Measurements from ENCODE around the gene ADGRL2. TPM values are rescaled to one million over a fixed set of nuclear protein-coding genes. Genes with fewer than 3 reads are reported as not detected.

Gene ADGRL2
- total and polyA plus RNA-seq, 2 donors (not counting 3 experiments of a cell fraction or from before 2014, with no cell fraction given), result 32.7 to 46.1 TPM

GRCh38 chr1:81812712-81813111 lies 12.0 kb downstream of the ADGRL2 start:
- BruUV-seq (replicated peaks), result no TSS peak
- no peaks in the 10 kb centered on the region for H3K27me3 ChIP-seq (ENCODE audit: control insufficient read depth in 2 of 2, insufficient read depth in 2 of 2, low read length in 2 of 2)
- FAIRE-seq, result no peak
- H4K20me1 ChIP-seq (replicated peaks; ENCODE audit: control insufficient read depth, extremely low read depth, insufficient read depth, low read length), result no peaks in the 10 kb centered on the region
- H3K4me2 ChIP-seq (ENCODE audit: insufficient read depth, low read length), result peak overlapping the region; percentile 21
- peak overlapping the region; percentile 1 for H2AFZ ChIP-seq (ENCODE audit: low read depth, low read length)
- H3K9me3 ChIP-seq (replicated peaks; ENCODE audit: control insufficient read depth, insufficient read depth, low read length), result no peaks in the 10 kb centered on the region
- ChIA-PET POLR2A (no interaction called here), CTCF (interaction anchor here (0.6 to 2.2 kb wide), 10 partner anchors 9 to 1171 kb away, joined by 3 to 8 read pairs (median 4); no protein-coding TSS in a partner anchor)
- no peak overlapping the region for H3K4me3 ChIP-seq (replicated peaks in 1 of 3; ENCODE audit: insufficient read depth in 1 of 3, low read depth in 1 of 3, low read length in 3 of 3)
- no peaks in the 10 kb centered on the region for H3K36me3 ChIP-seq (ENCODE audit: control insufficient read depth in 2 of 2, extremely low read depth in 1 of 2, insufficient read depth in 2 of 2, low read length in 2 of 2)
- no peak overlapping the region for H3K9ac ChIP-seq (replicated peaks; ENCODE audit: extremely low read depth, insufficient read depth, low read length)
- no peak overlapping the region for H3K27ac ChIP-seq (ENCODE audit: insufficient read depth, low read depth, low read length)
- no peak for TF ChIP-seq GATA2 (IDR thresholded peaks at IDR 0.05; ENCODE audit: insufficient read depth, insufficient read length, low read depth, low read length)
- no peak for TF ChIP-seq CTCF (IDR thresholded peaks at IDR 0.05; ENCODE audit: extremely low read depth in 1 of 2, insufficient read depth in 1 of 2, low read depth in 1 of 2, low read length in 2 of 2)
- no peak for TF ChIP-seq EZH2 (IDR thresholded peaks at IDR 0.05; ENCODE audit: borderline replicate concordance, low read depth, low read length, severe bottlenecking)
- no peak for TF ChIP-seq MAX (IDR thresholded peaks at IDR 0.05; ENCODE audit: insufficient read depth, insufficient read length)
- TF ChIP-seq MYC (IDR thresholded peaks at IDR 0.05; ENCODE audit: low read depth, low read length), result no peak
- no peak for TF ChIP-seq JUN (IDR thresholded peaks at IDR 0.05; ENCODE audit: borderline replicate concordance, insufficient read depth, insufficient read length, low read depth)
- TF ChIP-seq POLR2A (IDR thresholded peaks at IDR 0.05; ENCODE audit: low read depth, low read length), result no peak
- no peak for TF ChIP-seq POLR2AphosphoS5 (IDR thresholded peaks at IDR 0.05; ENCODE audit: insufficient read depth, low read depth, low read length)
- TF ChIP-seq FOS (IDR thresholded peaks at IDR 0.05; ENCODE audit: borderline replicate concordance, insufficient read depth, low read length), result no peak
- no peaks in the 10 kb centered on the region for H3K9me1 ChIP-seq (replicated peaks; ENCODE audit: control insufficient read depth, extremely low read depth, insufficient read depth, low read length)
- dilution Hi-C loops (cut with MboI; ENCODE audit: extremely low pct_ligation_motif_present, low sequenced_read_pairs) (no loop called here), intact Hi-C loops (cut with micrococcal nuclease) (no loop called here)
- peaks cover 16% of the 10 kb centered on the region for H3K79me2 ChIP-seq (ENCODE audit: control insufficient read depth, insufficient read depth, low read length)
- peak; percentile 37 for DNase-seq (ENCODE audit: low read depth, low spot score)
- H3K4me1 ChIP-seq (ENCODE audit: control insufficient read depth, extremely low read depth, insufficient read depth, low read length), result peaks cover 24% of the 10 kb centered on the region
